Measurements from ENCODE around the gene USO1. TPM values are rescaled to one million over a fixed set of nuclear protein-coding genes. Genes with fewer than 3 reads are reported as not detected.

Gene USO1
- total RNA-seq, 1 experiment from 2014 or later = 110 TPM

DNA sequence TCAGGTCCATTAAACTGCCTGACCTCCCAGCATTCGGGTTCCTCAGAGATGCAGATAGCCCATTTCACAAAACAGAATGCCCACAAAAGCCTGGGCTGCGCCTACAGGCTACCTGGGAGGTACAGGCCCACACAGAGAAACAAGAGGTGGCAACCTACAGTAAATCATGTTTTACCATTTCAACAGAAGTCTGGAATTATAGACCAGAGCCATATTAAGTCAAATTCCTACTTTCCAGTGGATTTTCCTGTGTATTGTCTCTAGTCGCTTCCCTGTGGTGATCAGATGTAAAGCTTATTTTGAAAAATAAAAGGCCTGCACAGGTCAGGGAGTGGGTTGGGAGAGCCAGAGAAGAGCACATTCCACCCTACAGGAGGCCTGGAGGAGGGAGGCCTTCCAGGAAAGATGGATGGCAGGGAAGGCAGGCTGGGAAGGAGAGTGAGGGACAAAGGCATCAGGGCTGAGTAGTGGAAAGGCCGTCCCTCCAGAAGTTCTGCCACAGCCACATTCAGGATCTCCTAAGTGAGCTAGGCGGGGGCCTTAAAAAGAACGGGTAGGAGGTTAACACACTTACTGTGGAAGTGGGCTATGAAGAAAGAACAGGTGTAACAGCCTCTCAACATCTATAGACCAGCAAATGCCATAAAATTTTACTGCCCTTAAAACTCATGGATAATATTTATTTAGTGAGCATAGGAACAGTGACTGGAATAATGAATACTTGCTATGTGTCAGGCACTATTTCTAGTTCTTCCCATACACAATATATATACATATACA is 19.0 kb upstream of the USO1 start:
- no peaks in the 10 kb centered on the region for H3K27me3 Mint-ChIP-seq (ENCODE audit: low read depth)
- Histone ChIP-seq H3K14ac (ENCODE audit: insufficient read depth, low read length) (no peak overlapping the region), H2AFZ (ENCODE audit: low read length) (no peak overlapping the region), H3K4me1 (ENCODE audit: insufficient read depth, low read length) (peaks cover 12% of the 10 kb centered on the region; the same call in 1 of the 2 replicates), H3T11ph (ENCODE audit: low read length) (no peak overlapping the region), H4K5ac (ENCODE audit: insufficient read length, low read depth, low read length) (no peak overlapping the region), H3K79me2 (ENCODE audit: insufficient read depth, low read length) (peaks cover 6% of the 10 kb centered on the region; the same call in 1 of the 2 replicates), H2AK5ac (ENCODE audit: insufficient read length, low read length) (no peak overlapping the region), H4K8ac (replicated peaks; ENCODE audit: insufficient read length, low read depth, low read length) (no peak overlapping the region), H3K27me3 (ENCODE audit: insufficient read depth, low read length) (no peaks in the 10 kb centered on the region), H2BK120ac (ENCODE audit: low read depth, low read length, poor library complexity, severe bottlenecking) (no peak overlapping the region), H3K4me2 (ENCODE audit: insufficient read depth, insufficient read length, low read length) (no peak overlapping the region), H2BK5ac (ENCODE audit: insufficient read length, low read length) (no peak overlapping the region), H3K18ac (ENCODE audit: insufficient read length, low read depth, low read length) (no peak overlapping the region), H3K79me1 (ENCODE audit: insufficient read depth, low read depth, low read length, poor library complexity, severe bottlenecking) (no peaks in the 10 kb centered on the region), H4K20me1 (ENCODE audit: control insufficient read depth, insufficient read depth, insufficient read length) (no peaks in the 10 kb centered on the region), H3K23me2 (ENCODE audit: insufficient read length, low read depth, low read length, poor library complexity, severe bottlenecking) (no peaks in the 10 kb centered on the region), H3K4ac (ENCODE audit: low read depth, low read length) (no peak overlapping the region), H3K23ac (ENCODE audit: insufficient read length, low read depth, low read length) (no peak overlapping the region), H2BK20ac (ENCODE audit: low read depth, low read length, poor library complexity, severe bottlenecking) (no peak overlapping the region), H3K27ac (ENCODE audit: insufficient read length, low read depth, low read length) (peak overlapping the region; percentile 68), H2BK15ac (ENCODE audit: low read depth, low read length) (no peak overlapping the region), H4K91ac (ENCODE audit: insufficient read length, low read depth, low read length) (no peak overlapping the region), H3K56ac (ENCODE audit: insufficient read length, low read depth, low read length) (no peak overlapping the region), H2BK12ac (ENCODE audit: insufficient read length, low read depth, low read length) (no peak overlapping the region), H3K9me3 (ENCODE audit: control insufficient read depth, low read depth, low read length) (no peaks in the 10 kb centered on the region), H3K9ac (ENCODE audit: extremely low read depth, insufficient read length, low read length) (no peak overlapping the region)
- TF ChIP-seq, protein P1, sequence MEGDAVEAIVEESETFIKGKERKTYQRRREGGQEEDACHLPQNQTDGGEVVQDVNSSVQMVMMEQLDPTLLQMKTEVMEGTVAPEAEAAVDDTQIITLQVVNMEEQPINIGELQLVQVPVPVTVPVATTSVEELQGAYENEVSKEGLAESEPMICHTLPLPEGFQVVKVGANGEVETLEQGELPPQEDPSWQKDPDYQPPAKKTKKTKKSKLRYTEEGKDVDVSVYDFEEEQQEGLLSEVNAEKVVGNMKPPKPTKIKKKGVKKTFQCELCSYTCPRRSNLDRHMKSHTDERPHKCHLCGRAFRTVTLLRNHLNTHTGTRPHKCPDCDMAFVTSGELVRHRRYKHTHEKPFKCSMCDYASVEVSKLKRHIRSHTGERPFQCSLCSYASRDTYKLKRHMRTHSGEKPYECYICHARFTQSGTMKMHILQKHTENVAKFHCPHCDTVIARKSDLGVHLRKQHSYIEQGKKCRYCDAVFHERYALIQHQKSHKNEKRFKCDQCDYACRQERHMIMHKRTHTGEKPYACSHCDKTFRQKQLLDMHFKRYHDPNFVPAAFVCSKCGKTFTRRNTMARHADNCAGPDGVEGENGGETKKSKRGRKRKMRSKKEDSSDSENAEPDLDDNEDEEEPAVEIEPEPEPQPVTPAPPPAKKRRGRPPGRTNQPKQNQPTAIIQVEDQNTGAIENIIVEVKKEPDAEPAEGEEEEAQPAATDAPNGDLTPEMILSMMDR (conservative IDR thresholded peaks at IDR 0.05) = peak; percentile 54; the same call in 2 of the 3 replicates
- H3K4me3 Mint-ChIP-seq = peak overlapping the region; percentile 9 to 47; a peak in 4 of 5 replicates
- peak overlapping the region; percentile 96 to 100 (median 98) for H3K27ac Mint-ChIP-seq
- peak; percentile 83 for DNase-seq
- peaks cover 43 to 57% of the 10 kb centered on the region in 2 experiments for H3K4me1 Mint-ChIP-seq
- peaks cover 4 to 17% (median 8%) of the 10 kb centered on the region in 3 experiments for H3K36me3 Mint-ChIP-seq (ENCODE audit: insufficient read depth in 1 of 3, low read depth in 3 of 3)
- H3K9me3 Mint-ChIP-seq = peaks cover 0 to 2% of the 10 kb centered on the region in 2 experiments; a peak in 2 of 5 replicates
- WGBS (ENCODE audit: extremely low coverage, insufficient read length, low lambda C conversion rate) = no CpG with 5 or more reads among the region's 6 CpGs

Measured in H9 (cell line).